ENCODE results near the gene SNORC.
"Not testable (repeated sequence)": the region's sequence is repeated elsewhere in the genome, so short reads cannot be mapped to it uniquely, and the experiment has no call there.

Gene SNORC

GRCh38 chr2:232900811-232901735 lies 31.0 kb downstream of the SNORC start:
- peak overlapping the region; percentile 69 for H3K4me2 ChIP-seq (ENCODE audit: low read length)
- H3K27me3 ChIP-seq (ENCODE audit: control insufficient read depth, insufficient read depth, low read length): no peaks in the 10 kb centered on the region
- H3K4me3 ChIP-seq (ENCODE audit: low read length): peak overlapping the region; percentile 32
- H3K9ac ChIP-seq (ENCODE audit: low read depth, low read length): peak overlapping the region; percentile 65
- H3K36me3 ChIP-seq (ENCODE audit: insufficient read depth, low read length): no peaks in the 10 kb centered on the region
- peaks cover 21% of the 10 kb centered on the region for H3K4me1 ChIP-seq (ENCODE audit: control insufficient read depth, insufficient read depth, low read length)
- H3K9me3 ChIP-seq (replicated peaks; ENCODE audit: low read length): no peaks in the 10 kb centered on the region

GRCh38 chr2:232901736-232902578 lies 31.9 kb downstream of the SNORC start:
- Histone ChIP-seq H3K4me2 (ENCODE audit: low read length) (peak overlapping the region; percentile 69), H3K9me3 (replicated peaks; ENCODE audit: low read length) (no peaks in the 10 kb centered on the region)

GRCh38 chr2:232903989-232904388 lies 33.9 kb downstream of the SNORC start:
- peaks cover 21% of the 10 kb centered on the region for H3K4me1 ChIP-seq (ENCODE audit: control insufficient read depth, insufficient read depth, low read length)
- no peaks in the 10 kb centered on the region for H3K27me3 ChIP-seq (ENCODE audit: control insufficient read depth, insufficient read depth, low read length)
- no peaks in the 10 kb centered on the region for H3K36me3 ChIP-seq (ENCODE audit: insufficient read depth, low read length)
- H3K9me3 ChIP-seq (replicated peaks; ENCODE audit: low read length): no peaks in the 10 kb centered on the region
- H3K4me3 ChIP-seq (ENCODE audit: low read length): no peak overlapping the region
- no peak overlapping the region for H3K4me2 ChIP-seq (ENCODE audit: low read length)
- no peak overlapping the region for H3K9ac ChIP-seq (ENCODE audit: low read depth, low read length)

More at GRCh38 chr2:232901736-232902578, 31.9 kb downstream of the SNORC start:
- peaks cover 21% of the 10 kb centered on the region for H3K4me1 ChIP-seq (ENCODE audit: control insufficient read depth, insufficient read depth, low read length)
- no peaks in the 10 kb centered on the region for H3K36me3 ChIP-seq (ENCODE audit: insufficient read depth, low read length)
- H3K9ac ChIP-seq (ENCODE audit: low read depth, low read length): peak overlapping the region; percentile 65
- H3K27me3 ChIP-seq (ENCODE audit: control insufficient read depth, insufficient read depth, low read length): no peaks in the 10 kb centered on the region
- H3K4me3 ChIP-seq (ENCODE audit: low read length): peak overlapping the region; percentile 32

GRCh38 chr2:232906867-232907717 lies 37.0 kb downstream of the SNORC start:
- not testable (repeated sequence) for H3K4me1 ChIP-seq (ENCODE audit: control insufficient read depth, insufficient read depth, low read length); H3K9ac ChIP-seq (ENCODE audit: low read depth, low read length); H3K27me3 ChIP-seq (ENCODE audit: control insufficient read depth, insufficient read depth, low read length); H3K36me3 ChIP-seq (ENCODE audit: insufficient read depth, low read length); H3K9me3 ChIP-seq (replicated peaks; ENCODE audit: low read length); H3K4me2 ChIP-seq (ENCODE audit: low read length); H3K4me3 ChIP-seq (ENCODE audit: low read length)

- not testable (repeated sequence) for H3K27me3 ChIP-seq (ENCODE audit: control insufficient read depth, insufficient read depth, low read length); H3K4me3 ChIP-seq (ENCODE audit: low read length); H3K4me1 ChIP-seq (ENCODE audit: control insufficient read depth, insufficient read depth, low read length); H3K9ac ChIP-seq (ENCODE audit: low read depth, low read length); H3K4me2 ChIP-seq (ENCODE audit: low read length); H3K36me3 ChIP-seq (ENCODE audit: insufficient read depth, low read length); H3K9me3 ChIP-seq (replicated peaks; ENCODE audit: low read length)
Observed at GRCh38 chr2:232907718-232908085, 37.6 kb downstream of the SNORC start.

- Histone ChIP-seq H3K4me3 (ENCODE audit: low read length) (no peak overlapping the region), H3K4me1 (ENCODE audit: control insufficient read depth, insufficient read depth, low read length) (no peaks in the 10 kb centered on the region), H3K4me2 (ENCODE audit: low read length) (no peak overlapping the region), H3K9me3 (replicated peaks; ENCODE audit: low read length) (peaks cover 3% of the 10 kb centered on the region), H3K9ac (ENCODE audit: low read depth, low read length) (no peak overlapping the region), H3K27me3 (ENCODE audit: control insufficient read depth, insufficient read depth, low read length) (peaks cover 9% of the 10 kb centered on the region), H3K36me3 (ENCODE audit: insufficient read depth, low read length) (no peaks in the 10 kb centered on the region)
Observed at GRCh38 chr2:232908695-232909094, 38.6 kb downstream of the SNORC start.

- Histone ChIP-seq H3K27me3 (ENCODE audit: control insufficient read depth, insufficient read depth, low read length) (peaks cover 14% of the 10 kb centered on the region), H3K4me2 (ENCODE audit: low read length) (no peak overlapping the region), H3K36me3 (ENCODE audit: insufficient read depth, low read length) (no peaks in the 10 kb centered on the region), H3K4me1 (ENCODE audit: control insufficient read depth, insufficient read depth, low read length) (no peaks in the 10 kb centered on the region), H3K9me3 (replicated peaks; ENCODE audit: low read length) (peaks cover 3% of the 10 kb centered on the region), H3K4me3 (ENCODE audit: low read length) (no peak overlapping the region), H3K9ac (ENCODE audit: low read depth, low read length) (no peak overlapping the region)
Observed at GRCh38 chr2:232910376-232910775, 40.3 kb downstream of the SNORC start.

GRCh38 chr2:232911712-232912277 lies 41.7 kb downstream of the SNORC start:
- Histone ChIP-seq H3K4me3 (ENCODE audit: low read length) (no peak overlapping the region), H3K4me2 (ENCODE audit: low read length) (no peak overlapping the region)

GRCh38 chr2:232913903-232914302 lies 43.8 kb downstream of the SNORC start:
- H3K9ac ChIP-seq (ENCODE audit: low read depth, low read length): no peak overlapping the region
- H3K27me3 ChIP-seq (ENCODE audit: control insufficient read depth, insufficient read depth, low read length): peaks cover 26% of the 10 kb centered on the region
- no peaks in the 10 kb centered on the region for H3K4me1 ChIP-seq (ENCODE audit: control insufficient read depth, insufficient read depth, low read length)
- no peaks in the 10 kb centered on the region for H3K36me3 ChIP-seq (ENCODE audit: insufficient read depth, low read length)
- H3K4me2 ChIP-seq (ENCODE audit: low read length): no peak overlapping the region
- no peak overlapping the region for H3K4me3 ChIP-seq (ENCODE audit: low read length)
- H3K9me3 ChIP-seq (replicated peaks; ENCODE audit: low read length): peaks cover 3% of the 10 kb centered on the region

More at GRCh38 chr2:232911712-232912277, 41.7 kb downstream of the SNORC start:
- no peak overlapping the region for H3K9ac ChIP-seq (ENCODE audit: low read depth, low read length)
- no peaks in the 10 kb centered on the region for H3K36me3 ChIP-seq (ENCODE audit: insufficient read depth, low read length)
- no peaks in the 10 kb centered on the region for H3K4me1 ChIP-seq (ENCODE audit: control insufficient read depth, insufficient read depth, low read length)
- peaks cover 22% of the 10 kb centered on the region for H3K27me3 ChIP-seq (ENCODE audit: control insufficient read depth, insufficient read depth, low read length)
- peaks cover 3% of the 10 kb centered on the region for H3K9me3 ChIP-seq (replicated peaks; ENCODE audit: low read length)

- Histone ChIP-seq H3K27me3 (ENCODE audit: control insufficient read depth, insufficient read depth, low read length) (peaks cover 34% of the 10 kb centered on the region), H3K4me2 (ENCODE audit: low read length) (no peak overlapping the region), H3K36me3 (ENCODE audit: insufficient read depth, low read length) (no peaks in the 10 kb centered on the region), H3K9me3 (replicated peaks; ENCODE audit: low read length) (no peaks in the 10 kb centered on the region), H3K4me1 (ENCODE audit: control insufficient read depth, insufficient read depth, low read length) (no peaks in the 10 kb centered on the region), H3K4me3 (ENCODE audit: low read length) (no peak overlapping the region), H3K9ac (ENCODE audit: low read depth, low read length) (no peak overlapping the region)
Observed at GRCh38 chr2:232919141-232919540, 49.1 kb downstream of the SNORC start.
